ENCODE data around the gene ATP4B.
"Not testable (repeated sequence)": the region's sequence is repeated elsewhere in the genome, so short reads cannot be mapped to it uniquely, and the experiment has no call there.

Gene ATP4B

GRCh38 chr13:113625965-113626721 lies 31.9 kb downstream of the ATP4B start:
- peak; percentile 51 for DNase-seq (ENCODE audit: low read depth)

- not testable (repeated sequence) for DNase-seq (ENCODE audit: low read depth)
Measured at GRCh38 chr13:113624640-113625304, 33.2 kb downstream of the ATP4B start.

- no peak for DNase-seq (ENCODE audit: low read depth)
Measured at GRCh38 chr13:113624235-113624587, 33.8 kb downstream of the ATP4B start.

- DNase-seq (ENCODE audit: low read depth) = peak; percentile 20
Measured at GRCh38 chr13:113623491-113624234, 34.3 kb downstream of the ATP4B start.

GRCh38 chr13:113622791-113623490 lies 35.1 kb downstream of the ATP4B start:
- no peak for DNase-seq (ENCODE audit: low read depth)

GRCh38 chr13:113621986-113622550 lies 35.9 kb downstream of the ATP4B start:
- DNase-seq (ENCODE audit: low read depth) = not testable (repeated sequence)

- DNase-seq (ENCODE audit: low read depth) = not testable (repeated sequence)
Measured at GRCh38 chr13:113621498-113621897, 36.5 kb downstream of the ATP4B start.

GRCh38 chr13:113621046-113621445 lies 37.0 kb downstream of the ATP4B start:
- DNase-seq (ENCODE audit: low read depth) = no peak

- DNase-seq (ENCODE audit: low read depth) = no peak
Measured at GRCh38 chr13:113620036-113620796, 37.8 kb downstream of the ATP4B start.

- DNase-seq (ENCODE audit: low read depth) = no peak
Measured at GRCh38 chr13:113618455-113618854, 39.5 kb downstream of the ATP4B start.

GRCh38 chr13:113617961-113618360 lies 40.0 kb downstream of the ATP4B start:
- DNase-seq (ENCODE audit: low read depth) = no peak

GRCh38 chr13:113616991-113617749 lies 40.8 kb downstream of the ATP4B start:
- no peak for DNase-seq (ENCODE audit: low read depth)

GRCh38 chr13:113616281-113616906 lies 41.6 kb downstream of the ATP4B start:
- DNase-seq (ENCODE audit: low read depth) = no peak

GRCh38 chr13:113613789-113614379 lies 44.1 kb downstream of the ATP4B start:
- DNase-seq (ENCODE audit: low read depth) = no peak

GRCh38 chr13:113612607-113613006 lies 45.4 kb downstream of the ATP4B start:
- DNase-seq (ENCODE audit: low read depth) = no peak

- DNase-seq (ENCODE audit: low read depth) = no peak
Measured at GRCh38 chr13:113611996-113612395, 46.0 kb downstream of the ATP4B start.

GRCh38 chr13:113610266-113610665 lies 47.7 kb downstream of the ATP4B start:
- DNase-seq (ENCODE audit: low read depth) = no peak

GRCh38 chr13:113609616-113610015 lies 48.4 kb downstream of the ATP4B start:
- DNase-seq (ENCODE audit: low read depth) = no peak

- no peak for DNase-seq (ENCODE audit: low read depth)
Measured at GRCh38 chr13:113608967-113609533, 48.9 kb downstream of the ATP4B start.

All from fibroblast of gingiva (primary cell).